Fibroblast of peridontal ligament (primary cell): Measurements from ENCODE around the gene ZNF592.

Source experiments
- DNase-seq: peaks from one replicate; pipeline ENCODE4 v3.0.0-alpha.2; 2010; ENCODE audit errors: extremely low read depth

The ZNF592 gene

DNA sequence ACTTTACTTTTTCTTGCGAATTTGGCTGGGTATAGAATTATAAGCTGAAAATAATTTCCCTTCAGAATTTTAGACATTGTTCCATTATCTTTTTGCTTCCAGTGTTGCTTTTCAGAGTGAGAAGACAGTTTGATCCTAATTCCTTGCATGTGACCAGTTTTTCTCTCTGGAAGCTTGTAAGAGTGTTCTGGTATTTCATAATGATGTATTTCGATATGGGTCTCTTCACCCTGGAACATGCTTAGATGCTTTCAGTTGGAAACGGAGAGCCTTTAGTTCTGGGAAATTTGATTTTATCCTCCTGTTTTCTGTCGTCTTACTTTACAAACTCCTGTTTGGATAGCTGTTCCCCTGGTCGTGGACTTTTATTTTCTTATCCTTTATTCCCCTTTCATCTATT, 82.6 kb downstream of the ZNF592 start:
- peak; percentile 23 for DNase-seq

DNA sequence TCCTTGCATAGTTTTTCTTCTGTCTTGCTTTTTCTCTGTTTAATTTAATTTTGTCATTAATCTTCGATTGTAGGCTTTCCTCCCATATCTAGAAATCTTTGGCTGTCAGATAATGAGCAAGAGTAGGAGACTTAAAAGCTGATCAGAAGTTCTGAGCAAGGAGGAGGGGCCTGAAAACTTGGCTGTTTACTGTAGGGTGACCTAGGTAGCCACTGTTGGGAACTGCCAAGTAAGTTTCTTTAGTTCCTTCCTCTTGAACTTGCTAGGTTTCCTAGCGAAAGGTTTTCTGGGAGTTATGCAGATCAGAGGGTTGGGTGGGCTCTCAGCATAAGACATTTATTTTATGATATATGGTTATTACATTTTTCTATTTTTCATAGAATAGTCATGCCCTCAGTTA, 83.2 kb downstream of the ZNF592 start:
- no peak for DNase-seq

DNA sequence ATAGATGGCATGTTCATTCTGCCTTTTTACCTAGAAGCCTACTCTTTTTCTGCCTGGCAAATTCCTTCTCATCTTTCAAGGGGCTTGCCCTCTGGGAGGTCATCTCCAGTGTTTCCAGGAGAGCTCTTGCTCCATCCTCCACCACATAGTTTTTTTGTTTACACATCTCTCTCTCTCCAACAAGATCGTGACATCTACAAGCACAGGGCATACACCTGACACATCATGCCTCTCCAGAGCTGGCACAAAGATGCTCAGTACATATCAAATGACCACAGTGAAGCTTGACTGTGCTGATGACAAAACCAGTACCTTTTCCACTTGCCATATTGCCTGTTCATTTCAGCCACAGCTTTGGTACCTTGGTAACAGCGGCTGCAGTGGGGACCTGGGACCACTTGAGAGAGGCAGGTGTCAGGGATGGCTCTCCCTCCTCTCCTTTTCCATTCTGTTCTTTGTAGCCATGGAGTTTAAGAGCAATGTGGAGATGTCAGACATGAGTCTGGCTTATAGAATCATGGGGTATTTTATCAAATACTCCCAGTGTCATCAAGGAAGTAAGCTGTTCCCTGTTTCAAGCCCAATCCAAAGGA, 84.2 kb downstream of the ZNF592 start:
- DNase-seq = no peak

DNA sequence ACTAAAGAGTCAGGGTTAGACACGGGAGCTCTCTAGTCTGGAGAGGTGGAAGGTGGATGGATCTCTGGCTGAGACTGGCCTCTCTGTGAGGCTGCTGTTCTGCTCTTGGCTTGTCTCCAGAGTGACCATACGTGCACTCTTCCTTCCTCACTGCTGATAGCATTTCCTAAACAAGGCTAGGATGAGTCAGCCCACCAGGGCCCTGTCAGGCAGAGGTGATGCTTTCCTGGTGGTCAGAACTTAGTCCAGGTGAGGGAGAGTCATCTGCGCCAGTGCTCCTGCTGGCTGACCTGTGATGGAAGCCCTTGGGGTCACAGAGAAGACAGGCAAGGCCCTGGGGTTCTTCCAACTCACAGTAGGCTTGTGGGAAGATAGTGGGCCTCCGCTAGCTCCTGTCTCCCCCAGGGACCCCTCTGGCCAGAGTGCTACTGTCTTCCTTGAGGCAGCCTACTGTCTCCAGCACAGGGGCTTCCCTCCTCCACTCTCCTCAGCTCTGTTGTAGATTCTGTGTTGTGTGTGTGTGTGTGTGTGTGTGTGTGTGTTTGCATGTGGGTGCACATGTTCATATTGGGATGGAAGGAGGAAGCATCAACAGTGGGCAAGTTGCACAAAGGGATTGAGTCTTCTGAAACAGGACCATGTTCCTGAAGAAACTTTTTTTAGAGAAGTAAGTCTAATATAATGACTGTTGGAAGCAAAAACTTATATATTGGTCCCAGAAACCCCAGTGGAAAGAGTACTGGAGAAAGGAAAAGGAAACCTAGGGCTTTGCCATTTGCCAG, 85.2 kb downstream of the ZNF592 start:
- DNase-seq = no peak

DNA sequence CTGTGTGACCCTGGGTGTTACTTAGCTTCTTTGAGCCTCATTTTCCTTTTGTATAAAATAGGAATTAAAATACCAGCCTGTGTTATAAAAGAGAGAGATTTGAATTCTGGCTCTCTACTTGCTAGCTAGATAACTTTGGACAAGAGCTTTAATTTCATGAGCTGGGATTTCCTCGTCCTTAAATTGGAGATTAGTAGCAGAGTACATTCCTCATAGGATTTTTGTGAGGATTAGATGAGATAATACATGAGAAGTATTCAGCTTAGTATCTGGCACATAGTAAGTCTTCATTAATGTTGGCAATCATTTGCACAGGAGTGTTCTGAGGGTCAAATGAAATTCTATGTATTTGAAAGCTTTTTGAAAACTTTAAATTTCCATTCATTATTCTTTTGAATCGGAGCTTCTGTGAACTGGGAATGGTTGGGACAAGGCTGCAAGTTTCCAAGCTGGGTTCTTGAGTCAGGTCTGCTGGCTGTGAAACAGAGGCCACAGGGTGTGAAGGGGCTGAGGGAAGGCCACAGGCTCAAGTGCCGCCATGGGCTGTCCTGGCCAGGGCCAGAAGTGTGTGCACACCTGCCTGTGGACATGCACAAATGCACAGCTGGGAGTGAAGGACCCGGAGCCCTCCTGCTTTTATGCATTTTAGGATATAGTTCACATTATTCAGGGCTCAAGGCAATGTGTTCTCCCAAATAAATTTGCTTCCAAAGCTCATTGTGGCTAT, 86.0 kb downstream of the ZNF592 start:
- no peak for DNase-seq

DNA sequence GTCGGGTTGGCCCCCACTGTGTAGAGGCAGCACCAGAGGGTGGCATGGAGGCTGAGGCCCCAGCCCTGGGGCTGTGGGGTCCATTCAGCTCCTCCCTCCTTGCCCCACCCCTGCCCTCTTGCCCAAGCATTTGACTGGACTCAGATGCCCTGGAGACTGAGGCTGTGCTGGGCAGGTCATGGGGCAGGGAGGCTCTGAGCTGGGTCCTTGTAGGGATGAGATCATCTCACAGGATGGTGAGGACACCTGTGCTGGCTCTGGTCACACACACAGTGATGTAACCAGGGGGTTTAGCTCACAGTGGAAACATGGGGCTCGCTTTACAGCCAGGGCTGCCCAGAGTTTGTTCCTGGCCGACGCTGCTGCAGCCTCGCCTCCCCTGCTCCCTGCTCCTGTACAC, 86.6 kb downstream of the ZNF592 start:
- DNase-seq = no peak

DNA sequence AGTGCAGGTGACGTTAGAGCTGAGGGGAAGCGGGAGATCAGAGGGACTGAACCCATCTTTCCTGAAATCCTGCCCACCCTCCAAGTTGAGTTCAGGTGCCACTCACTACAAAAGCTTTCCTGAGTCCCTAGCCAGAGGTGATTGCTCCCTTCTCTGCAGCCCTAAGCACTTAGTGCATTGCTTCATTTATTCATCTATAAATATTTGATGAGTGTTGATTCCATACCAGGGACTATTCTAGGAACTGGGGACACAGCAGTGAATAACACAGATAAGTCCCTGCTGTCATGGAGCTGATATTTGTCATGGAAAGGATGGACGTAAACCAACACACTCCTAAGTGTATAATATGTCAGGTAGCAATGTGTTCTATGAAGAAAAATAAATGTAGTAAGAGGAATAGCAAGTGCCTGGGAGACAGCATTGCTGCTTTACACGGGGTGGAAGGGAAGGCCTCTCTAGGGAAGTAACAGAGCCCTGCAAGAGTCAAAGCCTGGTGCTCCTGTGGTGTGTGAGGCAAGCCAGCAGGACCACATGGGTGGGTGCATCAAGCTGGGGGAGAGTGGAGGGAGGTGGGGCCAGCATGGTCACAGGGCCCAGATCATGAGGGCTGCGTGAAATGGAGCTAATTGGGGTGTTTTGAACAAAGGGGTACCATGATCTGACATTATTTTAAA, 87.4 kb downstream of the ZNF592 start:
- DNase-seq = no peak

DNA sequence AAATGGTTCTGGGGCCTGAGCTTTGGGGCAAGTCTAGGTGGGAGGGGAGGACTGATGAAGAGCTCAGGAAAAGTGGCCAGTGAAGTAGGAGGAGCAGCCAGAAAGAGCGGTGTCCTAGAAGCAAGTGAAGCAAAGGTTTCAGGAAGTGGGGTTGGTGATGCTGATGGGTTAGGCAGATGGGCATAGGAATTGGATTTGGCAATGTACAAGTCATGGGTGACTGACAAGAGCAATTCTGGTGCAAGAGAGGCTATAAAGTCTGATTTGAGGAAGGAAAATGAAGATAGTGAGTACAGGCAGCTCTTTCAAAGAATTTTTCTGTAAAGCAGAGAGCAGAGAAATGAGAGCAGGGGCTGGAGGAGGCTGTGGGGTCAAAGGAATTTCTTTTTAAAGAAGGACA, 88.5 kb downstream of the ZNF592 start:
- no peak for DNase-seq

DNA sequence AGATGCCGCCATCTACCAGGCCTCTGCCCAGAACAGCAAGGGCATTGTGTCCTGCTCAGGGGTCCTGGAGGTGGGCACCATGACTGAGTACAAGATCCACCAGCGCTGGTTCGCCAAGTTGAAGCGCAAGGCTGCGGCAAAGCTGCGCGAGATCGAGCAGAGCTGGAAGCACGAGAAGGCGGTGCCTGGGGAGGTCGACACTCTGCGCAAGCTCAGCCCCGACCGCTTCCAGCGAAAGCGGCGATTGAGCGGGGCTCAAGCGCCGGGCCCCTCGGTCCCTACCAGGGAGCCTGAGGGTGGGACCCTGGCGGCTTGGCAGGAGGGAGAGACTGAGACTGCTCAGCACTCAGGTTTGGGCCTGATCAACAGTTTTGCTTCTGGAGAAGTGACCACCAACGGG, 91.3 kb downstream of the ZNF592 start:
- DNase-seq = no peak

DNA sequence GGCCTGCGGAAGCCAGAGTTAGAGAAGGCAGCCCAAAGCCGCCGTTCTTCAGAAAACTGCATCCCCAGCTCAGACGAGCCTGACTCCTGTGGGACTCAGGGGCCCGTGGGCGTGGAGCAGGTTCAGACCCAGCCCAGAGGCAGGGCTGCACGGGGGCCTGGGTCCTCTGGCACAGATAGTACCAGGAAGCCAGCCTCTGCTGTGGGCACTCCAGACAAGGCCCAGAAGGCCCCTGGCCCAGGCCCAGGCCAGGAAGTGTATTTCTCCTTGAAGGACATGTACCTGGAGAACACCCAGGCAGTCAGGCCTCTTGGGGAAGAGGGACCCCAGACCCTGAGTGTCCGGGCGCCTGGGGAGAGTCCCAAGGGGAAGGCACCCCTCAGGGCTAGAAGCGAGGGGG, 91.9 kb downstream of the ZNF592 start:
- no peak for DNase-seq

DNA sequence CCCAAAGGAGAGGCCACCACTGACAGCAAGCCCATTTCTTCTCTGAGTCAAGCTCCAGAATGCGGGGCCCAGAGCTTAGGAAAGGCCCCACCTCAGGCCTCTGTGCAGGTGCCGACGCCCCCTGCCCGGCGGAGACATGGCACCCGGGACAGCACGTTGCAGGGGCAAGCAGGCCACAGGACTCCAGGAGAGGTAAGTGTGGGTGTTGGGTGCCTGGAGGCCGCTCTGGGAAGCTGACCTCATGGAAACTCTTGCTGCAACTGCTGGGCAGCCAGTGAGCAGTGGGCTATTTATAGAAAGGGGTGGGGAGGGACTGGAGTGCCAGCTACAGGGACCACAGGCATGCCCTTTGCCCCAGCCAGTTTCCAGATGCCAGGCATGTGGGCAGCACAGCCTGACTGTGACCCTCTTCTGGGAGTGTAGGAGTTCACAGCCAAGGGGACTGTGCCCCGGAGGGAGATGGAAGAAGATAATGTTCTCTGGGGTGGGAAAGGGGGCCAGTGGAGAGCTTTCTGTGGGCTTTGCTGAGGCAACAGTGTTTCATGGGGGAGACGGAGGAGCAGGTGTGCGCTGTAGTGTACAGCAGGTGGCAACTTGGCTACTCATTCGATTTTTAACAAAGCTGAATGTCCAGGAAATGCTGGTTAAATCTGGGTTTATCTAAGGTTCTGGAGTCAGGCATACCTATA, 92.5 kb downstream of the ZNF592 start:
- peak; percentile 85 for DNase-seq

DNA sequence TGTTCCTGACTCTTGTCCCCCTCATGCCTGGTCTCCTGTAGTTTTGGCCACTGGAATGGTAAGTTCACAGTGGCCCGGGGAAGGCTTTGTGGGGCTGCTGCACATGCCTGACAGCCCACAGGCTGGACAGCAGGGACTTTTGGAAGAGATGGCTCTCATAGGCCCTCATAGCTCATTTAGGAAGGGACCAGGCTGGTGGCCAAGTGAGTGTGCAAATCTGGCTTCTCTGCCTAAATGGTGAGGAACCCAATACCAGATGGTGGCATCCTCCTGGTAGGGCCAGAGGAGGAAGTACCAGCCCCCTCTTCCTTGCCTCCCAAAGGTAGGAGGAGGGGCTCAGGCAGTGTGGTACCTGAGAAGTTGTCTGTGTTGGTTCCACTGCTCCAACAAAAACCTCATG, 94.4 kb downstream of the ZNF592 start:
- DNase-seq = no peak

DNA sequence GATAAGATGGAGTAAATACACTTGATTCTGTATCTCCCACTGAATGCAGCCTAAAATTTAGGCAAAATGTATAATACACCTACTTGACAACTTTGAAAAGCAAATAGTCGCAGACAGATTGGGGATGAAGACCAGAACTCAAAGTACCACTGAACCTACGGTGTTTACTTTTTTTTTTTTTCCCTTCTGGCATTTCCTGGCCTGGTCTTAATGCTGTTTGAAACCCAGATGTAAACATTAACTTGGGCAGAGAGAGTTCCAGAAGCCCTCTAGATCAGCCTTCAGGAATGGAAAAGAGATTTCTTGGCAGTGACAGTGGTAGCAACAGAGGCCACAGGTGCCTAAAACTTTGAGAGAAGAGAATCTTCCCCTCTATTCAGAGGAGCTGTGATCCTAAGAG, 96.6 kb downstream of the ZNF592 start:
- DNase-seq = peak; percentile 8

DNA sequence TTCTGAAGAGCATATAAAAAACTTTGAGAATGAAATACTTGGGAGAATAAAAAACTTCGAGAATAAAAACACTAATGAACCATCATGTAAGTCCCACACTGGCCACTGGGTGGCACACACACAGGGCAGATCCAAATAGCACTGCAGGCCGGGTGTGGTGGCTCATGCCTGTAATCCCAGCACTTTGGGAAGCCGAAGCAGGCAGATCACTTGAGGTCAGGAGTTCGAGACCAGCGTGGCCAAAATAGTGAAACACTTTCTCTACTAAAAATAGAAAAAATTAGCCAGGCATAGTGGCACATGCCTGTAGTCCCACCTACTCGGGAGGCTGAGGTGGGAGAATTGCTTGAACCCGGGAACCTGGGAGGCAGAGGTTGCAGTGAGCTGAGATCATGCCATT, 97.2 kb downstream of the ZNF592 start:
- DNase-seq = peak; percentile 70

DNA sequence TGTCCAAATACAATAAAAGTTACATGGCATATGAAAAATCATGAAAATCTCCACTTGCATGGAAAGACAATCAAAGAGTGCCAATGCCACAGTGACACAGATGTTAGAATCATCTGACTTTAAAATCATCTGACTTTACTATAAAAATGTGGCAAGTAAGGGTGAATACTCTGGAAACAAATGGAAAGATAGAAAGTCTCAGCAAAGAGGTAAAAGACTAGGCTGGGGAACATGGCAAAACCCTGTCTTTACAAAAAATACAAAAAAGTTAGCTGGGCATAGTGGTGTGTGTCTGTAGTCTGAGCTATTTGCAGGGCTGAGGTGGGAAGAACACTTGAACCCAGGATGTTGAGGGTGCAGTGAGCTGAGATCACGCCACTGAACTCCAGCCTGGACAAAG, 97.9 kb downstream of the ZNF592 start:
- DNase-seq = no peak

DNA sequence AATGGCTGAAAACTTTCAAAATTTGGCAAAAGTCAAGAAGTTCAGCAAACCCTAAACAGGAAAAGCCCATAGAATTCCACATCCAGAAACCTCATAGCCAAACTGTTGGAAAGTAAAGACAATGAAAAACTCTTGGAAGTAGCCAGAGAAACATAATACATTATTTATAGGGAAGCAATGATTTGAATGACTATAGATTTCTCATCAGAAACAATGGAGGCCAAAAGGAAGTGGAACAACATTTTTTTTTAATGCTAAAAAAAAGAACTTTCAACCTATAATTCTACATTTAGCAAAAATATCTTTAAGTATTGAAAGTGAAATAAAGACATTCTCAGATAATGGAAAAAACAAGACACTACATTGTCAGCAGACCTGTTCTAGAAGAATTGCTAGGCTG, 99.0 kb downstream of the ZNF592 start:
- no peak for DNase-seq

DNA sequence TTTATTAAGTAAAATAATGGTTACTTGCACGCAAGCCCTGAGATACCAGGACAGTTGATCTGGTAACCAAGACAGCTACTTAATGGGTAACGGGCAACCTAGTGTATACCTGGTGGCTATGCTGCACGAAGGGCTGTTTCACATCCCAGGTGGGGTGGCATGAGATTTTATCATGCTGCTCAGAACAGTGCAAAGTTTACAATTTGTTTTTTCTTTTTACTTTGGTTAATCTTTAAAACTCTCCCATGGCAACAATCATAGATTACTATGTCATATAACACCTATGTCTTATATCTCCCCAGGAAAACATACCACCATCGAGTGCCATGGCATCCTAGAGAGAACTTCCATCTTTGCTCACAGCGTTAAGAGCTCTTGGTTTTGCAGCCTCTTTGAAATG, 103.8 kb downstream of the ZNF592 start:
- DNase-seq = no peak

DNA sequence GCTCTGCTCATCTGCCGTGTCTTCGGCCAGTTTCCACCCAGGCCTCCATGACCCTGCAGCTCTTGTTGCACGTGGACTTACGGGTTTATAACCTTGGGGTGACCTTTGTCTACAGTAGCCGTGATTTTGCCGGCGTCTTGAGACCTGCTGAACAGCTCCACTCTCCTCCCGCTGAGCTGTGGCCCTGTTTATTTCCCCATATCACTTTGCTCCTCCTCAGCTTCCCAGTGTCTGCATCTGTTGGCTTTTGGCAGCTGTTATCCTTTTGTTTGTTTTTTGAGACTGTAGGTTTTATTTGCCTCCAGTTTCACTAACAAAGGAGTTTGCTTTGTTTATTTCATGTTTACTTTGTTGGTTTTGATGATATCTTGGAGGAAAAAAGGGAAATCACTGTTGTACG, 106.7 kb downstream of the ZNF592 start:
- DNase-seq = no peak

DNA sequence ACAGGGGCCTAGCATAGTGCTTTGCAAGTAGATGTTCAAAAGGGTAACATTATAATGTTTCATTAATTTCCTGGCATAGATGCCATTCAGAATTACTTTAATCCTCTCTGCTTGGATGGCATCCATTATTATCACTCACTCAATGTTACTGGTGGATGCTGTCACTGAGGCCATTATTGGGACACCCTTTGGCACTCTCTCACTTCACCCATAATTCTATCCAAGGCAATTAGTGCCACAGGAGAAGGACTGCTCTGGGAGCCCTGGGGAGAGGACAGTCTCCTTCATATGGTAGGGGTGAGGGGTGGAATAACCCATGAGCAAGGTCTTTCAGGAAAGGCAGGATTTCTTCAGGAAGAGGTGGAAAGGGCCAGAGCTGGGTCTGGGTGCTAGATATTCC, 107.4 kb downstream of the ZNF592 start:
- no peak for DNase-seq
